ENCODE measurements around the gene FN1.
"Not testable (repeated sequence)": the region's sequence is repeated elsewhere in the genome, so short reads cannot be mapped to it uniquely, and the experiment has no call there.

FN1 gene

DNA sequence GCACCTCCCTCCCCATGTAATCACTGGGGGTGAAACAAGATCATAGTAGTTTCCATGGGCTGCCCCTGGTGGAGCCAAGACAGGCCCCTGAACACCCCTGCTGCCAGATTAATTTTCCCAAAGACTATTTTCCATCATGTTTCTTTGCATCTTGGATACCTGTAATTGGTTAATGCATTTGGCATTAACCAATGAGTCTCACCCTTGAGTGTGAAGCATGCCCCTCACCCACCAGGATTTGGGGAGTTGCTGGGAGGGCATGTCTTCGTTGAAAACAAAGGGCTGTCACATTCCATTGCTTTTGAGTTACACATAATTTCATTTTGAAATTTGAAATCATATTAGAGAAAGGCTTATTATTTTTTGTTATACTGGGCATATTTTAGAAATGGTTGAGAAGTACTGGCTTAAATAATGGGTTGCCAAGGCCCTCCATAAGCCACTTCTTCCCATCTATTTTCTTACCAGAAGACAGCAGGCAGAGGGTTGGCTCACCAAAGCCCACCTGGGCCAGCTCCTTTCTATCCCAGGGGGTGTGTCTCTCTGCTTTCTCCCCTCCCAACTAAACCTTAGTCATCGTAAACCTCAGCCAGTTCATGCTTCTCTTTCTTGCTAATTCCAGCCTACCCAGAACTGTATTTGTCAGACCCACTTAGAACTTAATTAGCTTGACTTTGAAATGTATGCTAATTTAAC lies 72.3 kb downstream of the FN1 start:
- DNase-seq, result no peak

DNA sequence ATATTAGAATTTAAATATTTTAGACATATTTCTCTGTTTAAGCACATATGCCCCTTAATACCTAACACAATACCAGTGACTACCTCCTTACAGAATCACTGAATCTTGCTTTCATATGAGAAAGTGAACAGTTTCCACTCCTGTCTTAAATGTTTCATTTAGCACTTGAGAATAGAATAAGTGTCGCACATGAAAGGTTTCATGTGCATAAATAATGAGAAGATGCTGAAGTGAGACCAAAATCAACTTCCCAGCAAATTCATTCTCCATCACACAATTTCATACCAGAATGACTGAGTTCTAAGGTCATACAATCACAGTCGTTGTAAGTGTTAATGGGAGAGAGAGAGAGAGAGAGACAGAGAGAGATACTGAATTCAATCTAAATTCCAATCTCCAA lies 72.8 kb downstream of the FN1 start:
- DNase-seq, result no peak

DNA sequence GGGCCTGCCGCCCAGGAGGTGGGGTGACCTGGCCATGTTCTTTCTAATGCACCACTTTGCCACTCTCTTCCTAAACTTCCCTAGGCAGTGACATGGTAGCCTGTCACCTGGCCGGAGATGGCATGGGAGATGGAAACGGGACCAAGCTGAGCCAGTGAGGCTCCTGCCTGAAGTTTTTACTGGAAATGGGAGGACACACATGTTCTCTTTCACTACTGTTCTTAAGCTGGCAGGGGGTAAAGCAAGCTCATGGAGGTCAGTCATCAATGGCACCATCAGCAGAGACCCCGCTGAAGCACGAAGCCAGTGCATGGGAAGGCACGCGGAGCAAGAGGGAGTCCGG lies 73.3 kb downstream of the FN1 start:
- DNase-seq, result no peak

DNA sequence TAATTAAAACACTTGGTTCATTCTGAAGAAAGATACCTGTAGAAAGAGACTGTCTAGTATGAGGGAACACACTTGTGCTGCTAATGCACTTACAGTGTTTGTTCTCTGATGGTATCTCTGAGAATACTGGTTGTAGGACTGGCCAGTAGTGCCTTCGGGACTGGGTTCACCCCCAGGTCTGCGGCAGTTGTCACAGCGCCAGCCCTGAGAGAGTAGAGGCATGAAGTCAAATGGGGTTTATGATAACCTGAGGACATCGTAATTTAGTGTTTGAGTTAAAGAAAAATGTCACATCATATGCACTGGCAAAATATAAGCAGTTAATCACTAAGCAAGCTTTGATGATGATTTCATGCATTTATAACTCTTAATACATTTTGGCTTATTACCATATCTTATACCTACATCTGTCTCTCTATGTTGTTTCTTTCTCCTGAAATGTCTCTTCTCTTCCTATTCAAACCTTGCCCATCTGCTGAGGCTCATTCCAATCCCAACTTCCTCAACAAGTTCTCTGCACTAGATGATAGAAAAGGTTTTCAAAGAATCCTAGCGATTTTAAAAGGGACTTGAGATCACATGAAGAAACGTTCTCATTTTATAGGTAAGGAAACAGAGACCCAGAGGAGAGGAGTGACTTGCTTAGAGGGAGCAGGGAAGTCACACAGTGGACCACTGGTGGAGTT lies 73.8 kb downstream of the FN1 start:
- DNase-seq, result no peak

DNA sequence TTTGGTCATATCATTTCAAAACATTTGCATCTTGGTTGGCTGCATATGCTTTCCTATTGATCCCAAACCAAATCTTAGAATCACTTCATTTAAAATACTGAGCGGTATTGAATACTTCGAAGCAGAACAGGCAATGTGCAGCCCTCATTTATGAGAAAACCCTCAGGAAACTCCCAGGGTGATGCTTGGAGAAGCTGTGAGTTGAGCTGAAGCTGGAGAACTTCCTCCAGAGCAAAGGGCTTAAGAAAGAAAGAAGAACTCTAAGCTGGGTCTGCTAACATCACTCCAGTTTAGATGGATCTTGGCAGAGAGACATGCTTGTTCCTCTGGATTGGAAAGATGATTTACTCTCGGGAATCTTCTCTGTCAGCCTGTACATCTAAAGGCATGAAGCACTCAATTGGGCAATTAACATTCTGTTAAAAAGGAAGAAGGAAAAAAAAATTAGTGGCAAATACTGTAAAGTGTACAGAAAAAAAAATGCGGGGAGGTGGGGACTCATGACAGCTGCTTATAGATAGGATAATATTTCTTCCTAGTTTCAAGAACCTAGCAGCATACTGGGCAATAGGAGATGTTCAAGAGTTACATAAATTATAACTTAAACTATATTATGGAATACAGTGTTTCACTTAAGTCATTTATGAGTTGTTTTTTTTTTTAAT lies 74.5 kb downstream of the FN1 start:
- DNase-seq, result no peak

DNA sequence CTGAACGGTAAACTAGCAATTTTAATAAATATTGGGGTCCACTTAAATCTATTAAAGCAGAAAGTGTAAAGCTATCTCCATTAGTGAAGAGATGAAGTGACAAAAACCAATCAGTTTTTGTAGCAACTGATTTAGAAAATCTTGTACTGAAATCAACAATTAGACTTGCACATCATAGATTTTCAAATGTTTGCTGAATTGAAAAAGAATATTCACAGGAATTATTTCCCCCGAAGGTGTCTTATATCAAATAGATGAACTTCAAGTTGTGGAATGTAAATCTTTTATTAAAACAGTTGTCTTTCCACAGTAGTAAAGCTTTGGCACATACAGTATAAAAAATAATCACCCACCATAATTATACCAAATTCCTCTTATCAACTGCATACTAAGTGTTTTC lies 75.3 kb downstream of the FN1 start:
- no peak for DNase-seq

DNA sequence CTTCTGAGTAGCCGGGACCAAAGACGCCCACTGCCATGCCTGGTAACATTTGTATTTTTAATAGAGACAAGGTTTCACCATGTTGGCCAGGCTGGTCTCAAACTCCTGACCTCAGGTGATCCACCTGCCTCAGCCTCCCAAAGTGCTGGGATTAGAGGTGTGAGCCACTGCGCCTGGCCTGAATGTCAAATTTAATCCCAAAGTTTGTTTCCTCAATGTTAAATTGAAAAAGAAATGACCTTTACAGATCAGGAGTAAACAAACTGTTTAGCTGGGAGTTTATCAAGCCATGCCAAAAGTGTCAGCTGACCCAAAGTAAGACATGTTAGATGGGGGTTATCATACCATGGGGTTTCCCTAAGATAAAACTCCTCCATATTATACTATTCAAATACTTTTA lies 75.8 kb downstream of the FN1 start:
- DNase-seq, result not testable (repeated sequence)

DNA sequence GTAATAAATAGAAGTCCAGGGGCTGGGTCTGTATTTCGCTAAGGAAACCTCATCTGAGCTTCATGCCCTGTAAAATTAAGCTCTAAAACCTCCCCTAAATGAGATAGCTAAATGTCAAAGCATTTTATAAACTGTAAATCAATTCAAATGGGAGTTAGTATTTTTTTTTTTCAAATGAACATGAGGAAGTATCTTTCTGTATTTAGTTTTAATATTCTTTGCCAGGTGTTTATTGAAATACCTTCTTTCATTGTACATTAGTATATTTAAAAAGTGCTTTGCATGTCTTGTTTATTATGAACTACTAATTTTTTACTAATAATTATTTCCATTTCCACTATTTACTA lies 76.3 kb downstream of the FN1 start:
- DNase-seq, result no peak

DNA sequence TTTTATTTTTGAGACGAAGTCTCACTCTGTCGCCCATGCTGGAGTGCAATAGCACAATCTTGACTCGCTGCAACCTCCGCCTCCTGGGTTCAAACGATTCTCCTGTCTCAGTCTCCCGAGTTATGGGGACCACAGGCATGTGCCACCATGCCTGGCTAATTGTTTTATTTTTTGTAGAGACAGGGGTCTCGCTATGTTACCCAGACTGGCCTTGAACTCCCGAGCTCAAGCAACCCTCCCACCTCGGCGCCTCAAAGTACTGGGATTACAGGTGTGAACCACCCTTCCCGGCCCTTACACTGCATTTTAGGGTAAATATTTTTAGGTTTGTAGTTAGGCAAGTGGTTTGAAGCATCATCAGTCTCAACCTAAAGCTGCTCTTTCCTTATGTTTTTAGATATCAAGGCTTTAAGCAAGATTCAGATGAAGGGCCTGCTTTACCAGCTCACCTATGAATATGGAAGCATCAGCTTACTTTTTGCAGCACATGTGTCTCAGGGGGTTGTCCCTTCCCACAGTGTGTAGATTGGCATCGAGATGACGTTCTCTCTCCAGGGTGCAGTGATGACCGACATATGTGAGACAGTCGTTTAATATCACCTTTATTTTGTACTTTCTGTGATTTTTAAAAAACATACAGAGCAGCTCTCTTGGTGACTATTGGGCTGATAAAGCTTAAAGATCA lies 76.8 kb downstream of the FN1 start:
- DNase-seq, result no peak

DNA sequence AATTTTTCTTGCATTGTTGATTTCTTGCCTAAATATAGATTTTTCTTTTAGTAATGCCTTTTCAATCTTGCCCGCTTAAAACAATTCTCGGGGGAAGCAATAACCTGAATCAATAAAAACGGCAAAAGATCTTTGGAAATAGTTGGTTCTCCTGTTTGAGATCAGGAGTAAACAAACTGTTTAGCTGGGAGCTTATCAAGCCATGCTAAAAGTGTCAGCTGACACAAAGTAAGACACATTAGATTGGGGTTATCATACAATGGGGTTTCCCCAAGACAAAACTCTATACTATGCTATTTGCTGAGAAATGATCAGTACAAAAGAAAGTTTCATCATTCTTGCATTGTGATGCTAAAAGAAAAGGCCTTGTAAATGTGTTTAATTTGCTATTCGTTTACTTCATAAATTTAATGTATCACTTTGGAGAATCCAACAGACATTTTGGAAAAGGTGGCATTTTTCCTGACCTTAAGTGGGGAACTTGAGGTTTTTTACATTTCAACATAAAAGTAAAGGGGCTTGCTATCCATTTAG lies 77.5 kb downstream of the FN1 start:
- no peak for DNase-seq

DNA sequence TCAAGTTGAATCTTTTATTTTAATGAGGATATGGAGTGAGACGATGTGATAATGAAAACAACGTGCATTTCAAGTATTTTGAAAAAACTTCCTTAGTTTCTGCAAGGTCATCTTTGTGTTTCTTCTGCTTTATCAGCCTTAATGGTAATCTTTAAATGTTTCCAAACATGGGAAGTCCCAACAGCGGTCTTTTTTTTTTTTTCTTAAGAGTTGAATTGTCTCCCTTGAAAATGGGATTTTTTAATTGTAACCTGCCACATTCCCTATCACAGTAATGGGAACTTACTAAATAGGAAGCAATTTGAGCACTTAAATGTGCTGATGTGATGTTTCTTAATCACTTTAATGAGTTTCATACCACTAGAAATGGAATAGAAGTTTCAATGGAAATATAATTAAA lies 78.2 kb downstream of the FN1 start:
- no peak for DNase-seq

DNA sequence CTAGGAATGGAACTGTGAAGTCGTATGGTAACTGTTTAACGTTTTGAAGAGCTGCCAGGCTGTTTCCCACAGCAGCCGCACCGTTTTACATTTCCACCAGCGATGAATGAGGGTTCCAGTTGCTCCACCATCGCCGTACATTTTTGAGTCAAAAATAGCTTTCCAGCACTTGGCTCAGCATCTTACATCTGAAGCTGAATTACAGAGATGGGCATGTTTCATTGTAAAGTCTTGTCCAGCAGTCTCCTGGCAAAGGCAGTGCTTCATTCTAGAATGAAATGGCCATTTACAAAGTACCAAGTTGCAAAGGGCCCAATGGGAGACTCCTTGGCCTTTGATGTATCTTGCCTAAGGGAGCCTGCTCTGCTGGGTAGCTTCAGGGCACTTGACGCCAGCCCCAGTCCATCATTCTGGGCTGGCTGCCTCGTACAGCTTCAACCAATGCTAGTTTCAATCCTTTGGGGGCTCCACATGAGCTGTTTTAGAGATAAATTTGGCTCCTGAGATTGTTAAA lies 78.9 kb downstream of the FN1 start:
- no peak for DNase-seq

DNA sequence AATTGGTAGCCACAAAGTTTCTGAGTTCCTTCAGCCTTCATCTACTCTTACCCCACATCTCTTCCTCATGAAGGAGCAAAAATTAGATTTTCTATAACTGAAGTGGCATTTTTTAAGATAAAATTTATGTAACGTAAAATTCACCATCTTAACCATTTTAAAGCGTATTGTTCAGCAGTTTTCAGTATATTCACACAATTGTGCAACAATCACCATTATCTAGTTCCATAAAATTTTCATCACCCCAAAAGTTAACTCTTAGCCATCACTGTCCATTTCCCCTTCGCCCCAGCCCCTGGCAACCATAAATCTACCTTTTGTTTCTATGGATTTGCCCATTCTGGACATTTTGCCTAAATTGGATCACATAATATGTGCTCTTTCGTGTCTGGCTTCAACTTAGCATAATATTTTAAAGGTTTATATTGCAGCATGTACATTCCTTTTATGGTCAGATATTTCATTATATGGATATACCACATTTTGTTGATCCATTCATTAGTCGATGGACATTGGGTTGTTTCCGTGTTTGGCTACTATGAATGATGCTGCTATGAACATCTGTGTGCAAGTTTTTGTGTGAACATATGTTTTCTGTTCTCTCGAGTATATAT lies 79.4 kb downstream of the FN1 start:
- no peak for DNase-seq

DNA sequence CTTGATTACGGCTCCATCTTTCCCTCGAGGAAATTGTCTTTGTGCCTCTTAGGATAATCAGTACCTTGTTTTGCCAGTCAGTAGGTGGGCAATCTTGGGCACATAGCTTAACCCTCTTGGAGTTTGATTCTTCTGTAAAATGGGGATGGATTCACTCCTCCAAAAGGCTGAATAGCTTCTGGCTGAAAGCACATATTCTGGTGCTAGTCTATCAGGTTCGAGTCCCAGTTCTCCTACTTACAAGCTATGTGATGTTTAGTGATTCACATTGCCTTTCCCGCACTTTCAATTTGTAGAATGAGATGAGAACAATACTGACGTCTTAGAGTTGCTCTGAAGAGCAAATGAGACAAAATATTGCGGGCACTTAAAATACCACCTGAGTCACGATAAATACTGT lies 80.1 kb downstream of the FN1 start:
- DNase-seq, result no peak

DNA sequence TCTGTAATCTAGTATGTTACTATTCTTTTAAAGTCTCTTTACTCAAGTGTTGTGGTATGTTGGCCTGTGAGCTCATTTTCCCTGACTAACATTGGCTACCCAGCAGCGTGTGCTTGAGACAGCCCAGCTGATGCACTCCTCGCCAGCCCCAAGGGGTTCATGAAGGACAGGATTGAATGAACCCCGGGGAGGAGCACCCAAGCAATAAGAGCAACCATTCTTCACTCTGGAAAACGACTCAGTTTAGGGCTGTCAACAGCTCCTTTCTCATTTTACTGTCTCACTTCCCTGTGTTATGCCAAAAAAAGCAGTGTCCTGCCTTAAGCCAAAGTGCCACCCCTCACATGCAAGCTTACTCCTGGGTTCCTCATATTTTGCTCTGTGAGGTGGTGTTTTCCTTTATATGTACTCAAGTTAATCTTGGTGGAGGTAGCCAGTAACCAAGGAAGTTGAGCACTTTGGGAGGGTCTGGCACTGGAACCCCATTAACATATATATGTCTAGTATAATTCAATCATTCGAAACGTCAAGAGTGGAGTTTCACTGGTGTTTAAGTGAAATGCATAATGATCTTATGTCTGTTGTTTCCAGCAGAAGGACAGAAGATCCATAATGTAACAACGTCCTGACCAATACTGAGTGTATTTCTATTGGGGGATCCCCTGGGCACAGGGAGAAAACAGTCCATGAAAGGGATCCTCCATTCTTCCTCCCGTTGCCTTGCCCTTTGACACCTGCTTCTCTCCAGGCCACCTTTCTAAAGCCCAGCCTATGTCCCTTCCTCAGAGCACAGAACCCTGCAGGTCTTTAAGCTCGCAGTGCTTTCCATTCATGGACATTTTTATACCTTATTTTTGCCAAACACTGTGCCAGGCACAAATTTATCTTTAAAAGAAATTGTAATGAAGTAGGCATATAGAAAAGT lies 80.8 kb downstream of the FN1 start:
- DNase-seq, result no peak

DNA sequence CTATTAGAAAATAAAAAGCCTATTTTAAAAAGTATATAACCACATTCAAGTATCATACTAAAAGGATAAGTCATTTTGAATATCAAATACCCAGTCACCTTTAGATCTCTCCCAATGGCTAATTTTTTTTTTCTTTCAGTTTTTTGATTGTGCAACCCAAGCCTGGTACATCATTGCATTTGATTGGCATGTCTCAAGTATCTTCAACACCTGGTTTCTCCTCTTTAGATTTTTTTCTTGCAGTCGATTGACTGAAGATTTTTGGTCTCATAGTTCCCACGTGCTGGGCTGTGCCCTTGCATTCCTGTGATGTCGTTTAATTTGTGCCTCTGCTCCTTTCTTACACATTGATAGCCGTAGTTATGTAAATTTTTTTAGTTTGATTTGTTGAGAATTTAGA lies 83.3 kb downstream of the FN1 start:
- DNase-seq, result no peak

DNA sequence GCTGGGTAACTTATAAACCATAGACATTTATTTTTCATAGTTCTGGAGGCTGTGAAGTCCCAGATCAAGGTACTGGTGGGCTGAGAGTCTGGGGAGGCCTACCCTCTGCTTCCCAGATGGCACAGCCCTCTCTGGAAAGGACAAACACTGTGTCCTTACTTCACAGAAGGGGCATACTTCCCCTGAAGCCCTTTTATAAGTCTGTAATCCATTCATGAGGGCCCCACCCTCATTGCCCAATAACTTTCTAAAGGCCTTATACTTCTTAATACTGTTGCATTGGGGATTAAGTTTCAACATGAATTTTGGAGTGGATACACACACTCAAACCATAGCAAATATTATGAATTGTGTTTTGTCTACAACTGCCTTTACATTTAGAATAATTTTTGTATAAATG lies 88.0 kb downstream of the FN1 start:
- no peak for DNase-seq

DNA sequence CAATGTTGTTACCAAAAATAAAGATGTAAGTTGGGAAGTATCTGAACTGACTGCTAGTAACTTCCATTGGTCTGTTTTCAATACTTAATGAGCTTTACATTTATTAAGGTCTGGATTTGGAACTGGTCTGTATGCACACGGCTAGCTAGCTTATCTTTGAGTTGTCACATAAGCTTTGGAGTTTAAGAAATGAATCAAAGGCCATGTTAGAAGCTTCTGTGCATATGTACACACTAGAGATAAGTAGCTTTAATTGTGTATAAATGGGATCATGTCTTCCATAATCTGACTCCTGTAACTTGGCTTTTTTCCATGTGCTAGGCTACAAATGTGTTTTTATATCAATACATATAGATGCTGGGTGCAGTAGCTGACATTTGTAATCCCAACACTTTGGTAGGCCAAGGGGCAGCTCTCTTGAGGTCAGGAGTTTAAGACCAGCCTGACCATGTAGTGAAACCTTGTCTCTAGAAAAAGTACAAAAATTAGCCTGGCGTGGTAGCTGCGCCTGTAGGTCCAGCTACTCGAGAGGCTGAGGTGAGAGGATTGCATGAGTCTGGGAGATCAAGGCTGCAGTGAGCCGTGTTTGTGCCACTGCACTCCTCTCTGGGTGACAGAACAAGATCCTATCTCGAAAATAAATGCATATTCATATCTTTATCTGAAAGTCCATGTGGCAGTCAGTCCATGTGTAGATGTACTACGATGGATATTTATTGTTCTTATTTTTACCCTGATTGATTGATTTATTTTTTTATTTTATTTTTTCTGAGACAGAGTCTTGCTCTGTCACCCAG lies 96.8 kb downstream of the FN1 start:
- no peak for DNase-seq

DNA sequence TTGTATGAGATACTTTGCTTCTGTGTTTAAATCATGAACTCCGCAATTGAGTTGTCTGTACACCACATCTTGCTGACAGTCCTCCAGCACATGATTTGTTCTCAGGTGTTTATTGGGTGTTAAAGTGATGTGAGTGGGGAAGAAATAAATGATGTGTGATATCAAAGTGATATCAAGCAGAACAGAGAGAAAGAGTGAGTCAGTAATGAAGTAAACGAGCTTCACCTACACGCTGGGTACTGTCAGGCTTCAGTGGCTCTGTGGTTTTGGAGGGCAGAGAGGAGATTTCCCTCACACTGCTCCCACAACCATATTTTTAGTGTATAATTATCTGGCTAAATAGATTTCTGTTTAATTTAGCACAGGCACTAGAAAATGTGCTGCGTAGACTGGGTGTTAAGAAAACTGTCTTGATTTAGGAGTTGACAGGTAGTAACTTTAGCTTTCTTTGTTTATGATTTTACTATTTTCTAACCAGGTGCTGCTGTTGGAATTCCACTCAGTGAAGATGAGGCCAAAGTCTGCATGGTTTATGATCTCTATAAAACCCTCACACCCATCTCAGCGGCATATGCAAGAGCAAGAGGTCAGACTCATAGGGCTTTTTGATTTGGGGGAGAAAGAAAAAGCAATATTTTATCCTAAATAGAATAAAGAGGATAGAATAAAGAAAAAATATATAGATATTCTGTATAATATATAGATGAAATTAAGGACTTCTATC lies 102.8 kb downstream of the FN1 start:
- DNase-seq, result no peak

DNA sequence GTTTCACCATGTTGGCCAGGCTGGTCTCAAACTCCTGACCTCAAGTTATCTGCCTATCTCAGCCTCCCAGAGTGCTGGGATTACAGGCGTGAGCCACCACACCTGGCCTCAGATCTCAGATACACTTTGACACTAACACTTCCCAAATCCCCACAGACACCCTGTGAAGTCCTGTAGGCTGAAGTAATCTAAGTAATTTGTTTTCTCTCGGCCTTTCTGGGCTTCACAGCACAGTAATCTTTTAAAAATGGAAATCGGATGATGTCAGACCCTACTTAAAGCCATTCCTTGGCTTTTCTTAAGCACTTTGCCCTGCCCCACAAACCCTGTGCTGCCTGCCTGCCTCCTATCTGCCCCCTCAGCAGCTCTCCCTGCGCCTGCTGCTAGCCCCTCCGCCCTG lies 107.8 kb downstream of the FN1 start:
- no peak for DNase-seq
